IPS DF 4.7 (cell line): Measurements from ENCODE around the gene TSHZ2.
"Not testable (repeated sequence)": the region's sequence is repeated elsewhere in the genome, so short reads cannot be mapped to it uniquely, and the experiment has no call there.

Source experiments
- DNase-seq: peaks from one replicate; pipeline ENCODE4 v3.0.0-alpha.2; 2013; ENCODE audit warnings: low spot score; ENCODE audit errors: extremely low read depth

Gene TSHZ2

DNA sequence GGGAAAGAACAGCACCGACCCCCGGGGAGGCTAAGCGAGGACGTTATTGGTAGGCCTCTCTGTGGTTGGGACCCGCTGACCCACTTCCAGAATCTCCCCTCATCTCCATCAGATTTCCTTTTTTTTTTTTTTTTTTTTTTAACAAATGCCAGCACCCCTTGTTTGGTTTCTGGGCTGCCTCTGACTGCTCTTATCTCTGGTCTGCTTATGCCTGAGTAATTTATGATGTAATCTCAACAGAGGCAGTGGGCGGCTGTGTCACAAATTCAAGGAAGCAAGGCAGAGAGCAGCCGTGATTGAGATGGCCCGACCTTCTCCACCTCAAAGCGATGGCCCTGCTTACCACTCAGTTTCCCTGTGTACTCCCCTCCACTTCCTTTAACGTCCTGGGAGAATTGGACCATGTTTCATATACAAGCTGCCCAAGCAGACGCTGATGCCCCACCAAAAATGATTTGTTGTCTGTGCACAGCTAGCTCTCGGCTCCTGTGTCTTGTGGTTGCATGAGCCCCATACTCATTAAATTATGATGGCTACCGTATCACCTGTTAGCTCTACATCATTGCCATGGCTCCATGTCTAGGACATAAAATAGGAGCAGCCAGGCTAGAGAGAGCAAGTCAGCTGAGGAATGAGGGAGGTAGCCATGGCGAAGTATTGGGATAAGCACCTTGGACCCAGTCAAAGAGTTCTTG is 523.4 kb downstream of the TSHZ2 start:
- no peak for DNase-seq

GRCh38 chr20:53497246-53497645 is 525.1 kb downstream of the TSHZ2 start:
- no peak for DNase-seq

DNA sequence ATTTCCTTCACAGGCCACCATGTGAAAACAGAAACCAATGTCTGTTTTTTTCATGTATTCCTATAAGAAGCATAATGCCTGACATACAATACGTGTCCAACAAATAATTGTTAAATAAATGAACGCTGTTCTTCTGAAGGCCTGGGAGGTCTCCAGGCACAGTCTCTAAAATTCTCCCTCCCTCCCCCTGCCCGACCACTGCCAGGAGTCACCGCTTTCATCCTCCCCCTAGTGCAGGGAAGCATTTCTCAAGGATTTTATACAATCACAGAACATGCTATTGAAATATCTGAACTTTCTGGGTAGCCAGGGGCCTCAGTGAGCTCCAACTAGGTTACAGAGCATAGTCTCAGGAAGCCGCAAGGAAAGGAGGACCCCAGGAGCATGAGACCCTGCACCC is 526.2 kb downstream of the TSHZ2 start:
- DNase-seq: no peak

GRCh38 chr20:53500651-53501050 is 528.5 kb downstream of the TSHZ2 start:
- DNase-seq: no peak

DNA sequence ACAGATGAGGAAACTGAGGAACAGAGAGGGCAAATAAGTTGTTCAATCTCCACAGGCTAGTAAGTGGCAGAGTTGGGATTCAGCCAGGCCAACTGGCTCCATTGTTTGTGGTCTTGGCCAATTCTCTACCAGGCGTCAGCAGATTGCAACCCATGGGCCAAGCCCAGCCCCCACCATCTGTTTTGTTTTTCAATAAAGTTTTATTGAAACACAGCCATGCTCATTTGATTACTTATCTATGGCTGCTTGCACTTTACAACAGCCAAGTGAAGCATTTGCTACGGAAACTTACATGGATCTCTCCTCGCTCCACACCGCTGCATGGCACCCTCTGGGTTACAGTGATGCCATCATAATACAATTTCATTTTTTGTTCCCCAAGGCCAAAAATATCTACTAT is 530.7 kb downstream of the TSHZ2 start:
- no peak for DNase-seq

DNA sequence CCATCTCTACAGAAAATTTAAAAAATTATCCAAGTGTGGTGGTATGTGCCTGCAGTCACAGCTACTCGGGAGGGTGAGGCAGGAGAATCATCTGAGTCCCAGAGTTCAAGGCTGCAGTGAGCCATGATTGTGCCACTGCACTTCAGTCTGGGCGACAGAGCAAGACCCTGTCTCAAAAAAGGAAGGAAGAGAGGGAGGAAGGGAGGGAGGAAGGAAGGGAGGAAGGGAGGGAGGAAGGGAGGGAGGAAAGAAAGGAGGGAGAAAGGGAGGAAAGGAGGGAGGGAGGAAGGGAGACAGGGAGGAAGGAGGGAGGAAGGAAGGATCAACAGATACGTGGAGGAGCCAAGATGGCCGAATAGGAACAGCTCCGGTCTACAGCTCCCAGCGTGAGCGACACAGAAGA is 531.4 kb downstream of the TSHZ2 start:
- no peak for DNase-seq

- DNase-seq: not testable (repeated sequence)
These were observed 531.9 kb downstream of the TSHZ2 start for GRCh38 chr20:53504106-53504505.

DNA sequence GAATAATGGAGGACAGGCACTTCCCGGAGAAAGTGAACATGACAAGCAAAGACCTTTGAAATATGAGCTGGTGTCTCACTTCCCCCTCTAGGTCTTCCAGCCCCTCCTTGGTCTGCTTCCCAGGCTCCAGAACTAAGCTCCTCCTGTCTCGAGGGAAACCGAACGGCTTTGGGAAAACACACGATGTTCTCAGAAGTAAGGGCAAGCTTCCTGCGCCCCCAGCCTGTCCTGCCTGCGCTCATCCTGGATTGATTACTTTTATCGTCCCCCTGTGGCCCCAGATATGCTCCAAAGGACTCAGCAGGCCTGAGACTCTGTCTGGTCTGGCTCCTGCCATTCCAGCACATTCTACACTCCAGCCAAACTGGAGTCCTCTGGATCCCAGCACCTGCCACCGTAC is 538.1 kb downstream of the TSHZ2 start:
- no peak for DNase-seq

DNA sequence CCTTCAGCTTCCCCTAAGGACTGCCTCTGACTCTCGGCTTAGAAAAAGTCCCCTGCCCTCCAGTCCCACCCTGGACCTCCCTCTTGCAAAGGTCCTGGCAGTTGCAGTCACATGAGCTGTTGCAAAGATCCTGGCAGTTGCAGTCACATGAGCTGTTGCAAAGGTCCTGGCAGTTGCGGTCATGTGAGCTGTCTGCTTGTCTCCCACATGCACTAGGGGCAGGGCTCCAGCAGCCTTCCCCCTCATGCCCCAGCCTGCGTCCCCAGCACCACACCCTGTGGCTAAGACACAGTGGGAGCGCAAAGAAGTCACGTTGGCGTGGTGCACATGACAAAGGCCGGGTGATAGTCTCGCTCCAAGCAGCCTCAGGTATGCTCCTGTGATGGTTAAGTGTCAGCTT is 538.5 kb downstream of the TSHZ2 start:
- no peak for DNase-seq

- DNase-seq: no peak
These were observed 539.9 kb downstream of the TSHZ2 start for GRCh38 chr20:53512076-53512475.

DNA sequence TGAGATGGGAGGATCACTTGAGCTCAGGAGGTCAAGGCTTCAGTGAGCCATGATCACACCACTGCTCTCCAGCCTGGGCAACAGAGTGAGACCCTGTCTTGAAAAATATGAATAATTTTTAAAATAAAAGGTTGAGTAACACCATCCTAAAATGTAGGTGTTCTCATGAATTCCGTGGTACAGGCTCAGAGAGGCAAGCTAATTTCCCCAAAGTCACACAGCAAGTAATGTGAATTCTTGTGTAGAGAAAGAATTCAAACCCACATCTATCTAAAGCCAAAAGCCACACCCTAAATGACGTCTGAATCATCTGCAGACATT is 541.0 kb downstream of the TSHZ2 start:
- no peak for DNase-seq

GRCh38 chr20:53513489-53514298 is 541.5 kb downstream of the TSHZ2 start:
- no peak for DNase-seq

- DNase-seq: no peak
These were observed 543.6 kb downstream of the TSHZ2 start for GRCh38 chr20:53515749-53516148.

DNA sequence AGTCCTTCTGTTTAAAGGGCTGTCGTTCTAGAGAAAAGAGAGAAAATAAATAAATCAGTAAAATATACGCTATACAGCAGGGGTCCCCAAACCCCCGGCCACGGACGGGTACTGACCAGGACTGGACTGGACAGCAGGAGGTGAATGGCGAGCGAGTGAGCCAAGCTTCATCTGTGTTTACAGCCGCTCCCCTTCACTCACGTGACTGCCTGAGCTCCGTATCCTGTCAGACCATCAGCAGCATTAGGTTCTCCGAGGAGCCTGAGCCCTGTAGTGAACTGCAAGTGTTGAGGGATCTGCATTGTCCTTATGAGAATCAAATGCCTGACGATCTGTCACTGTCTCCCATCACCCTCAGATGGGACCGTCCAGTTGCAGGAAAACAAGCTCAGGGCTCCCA is 545.0 kb downstream of the TSHZ2 start:
- DNase-seq: no peak

- DNase-seq: not testable (repeated sequence)
These were observed 549.3 kb downstream of the TSHZ2 start for GRCh38 chr20:53521421-53521820.

- DNase-seq: no peak
These were observed 549.9 kb downstream of the TSHZ2 start for GRCh38 chr20:53522026-53522425.

GRCh38 chr20:53522696-53523095 is 550.5 kb downstream of the TSHZ2 start:
- DNase-seq: no peak

GRCh38 chr20:53523615-53524014 is 551.5 kb downstream of the TSHZ2 start:
- not testable (repeated sequence) for DNase-seq

GRCh38 chr20:53524589-53525312 is 552.6 kb downstream of the TSHZ2 start:
- no peak for DNase-seq

- DNase-seq: no peak
These were observed 555.0 kb downstream of the TSHZ2 start for GRCh38 chr20:53527196-53527595.

- no peak for DNase-seq
These were observed 557.5 kb downstream of the TSHZ2 start for GRCh38 chr20:53529658-53530057.

- DNase-seq: no peak
These were observed 558.3 kb downstream of the TSHZ2 start for GRCh38 chr20:53530440-53530839.
